Pericardium fibroblast (primary cell): Measurements from ENCODE around the gene ABHD10. TPM values are rescaled to one million over a fixed set of nuclear protein-coding genes. Genes with fewer than 3 reads are reported as not detected.

Source experiments
- total RNA-seq: library from RNA; depleted of rRNA; stranded (reverse); fragments of >200 nt; gene quantifications from 2 replicates; pipeline ENCODE4 v1.2.3, GENCODE V29; 2015

The ABHD10 gene
- 14.1 and 16.0 TPM in 2 replicates for total RNA-seq

DNA sequence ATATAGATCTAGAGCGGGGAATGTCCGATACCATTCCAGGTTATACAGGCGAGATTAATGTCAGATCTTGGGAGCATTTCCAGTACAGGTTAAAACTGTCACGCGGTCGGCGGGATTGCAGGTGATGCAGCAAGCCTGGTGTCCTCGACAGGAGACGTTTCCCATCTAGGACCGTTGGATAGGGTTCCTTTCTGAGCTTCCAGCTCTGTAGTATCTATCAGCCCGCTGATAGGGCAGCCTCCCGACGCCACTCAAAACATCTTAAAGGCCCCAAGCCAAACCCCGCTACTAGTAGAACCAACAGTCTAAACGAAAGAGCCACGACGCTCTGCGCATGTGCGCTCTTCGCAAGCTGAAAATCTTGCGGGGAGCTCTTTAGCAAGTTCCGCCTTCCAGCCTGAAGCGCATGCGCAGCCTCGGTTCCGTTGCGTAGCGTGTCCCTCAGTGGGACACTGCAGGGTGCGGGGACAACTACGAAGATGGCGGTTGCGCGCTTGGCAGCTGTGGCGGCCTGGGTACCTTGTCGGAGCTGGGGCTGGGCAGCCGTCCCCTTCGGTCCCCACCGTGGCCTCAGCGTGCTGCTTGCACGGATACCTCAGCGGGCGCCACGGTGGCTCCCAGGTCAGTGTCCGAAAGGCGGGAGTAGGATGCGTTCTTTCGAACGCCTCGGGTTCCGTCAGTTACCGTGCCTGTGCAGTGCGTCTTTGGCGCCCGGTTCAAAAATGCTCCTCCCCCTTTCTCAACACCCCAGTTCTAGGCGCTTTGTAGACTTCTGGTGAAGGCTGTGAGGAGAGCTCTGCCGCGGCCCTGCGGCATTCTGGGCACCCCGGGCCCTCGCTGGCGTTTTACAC lies at the start of gene ABHD10:
TSS of gene ABHD10 (plus strand) at position 444 of the 851 bp plus-strand sequence. CDS start at position 480, 36 bp downstream.

DNA sequence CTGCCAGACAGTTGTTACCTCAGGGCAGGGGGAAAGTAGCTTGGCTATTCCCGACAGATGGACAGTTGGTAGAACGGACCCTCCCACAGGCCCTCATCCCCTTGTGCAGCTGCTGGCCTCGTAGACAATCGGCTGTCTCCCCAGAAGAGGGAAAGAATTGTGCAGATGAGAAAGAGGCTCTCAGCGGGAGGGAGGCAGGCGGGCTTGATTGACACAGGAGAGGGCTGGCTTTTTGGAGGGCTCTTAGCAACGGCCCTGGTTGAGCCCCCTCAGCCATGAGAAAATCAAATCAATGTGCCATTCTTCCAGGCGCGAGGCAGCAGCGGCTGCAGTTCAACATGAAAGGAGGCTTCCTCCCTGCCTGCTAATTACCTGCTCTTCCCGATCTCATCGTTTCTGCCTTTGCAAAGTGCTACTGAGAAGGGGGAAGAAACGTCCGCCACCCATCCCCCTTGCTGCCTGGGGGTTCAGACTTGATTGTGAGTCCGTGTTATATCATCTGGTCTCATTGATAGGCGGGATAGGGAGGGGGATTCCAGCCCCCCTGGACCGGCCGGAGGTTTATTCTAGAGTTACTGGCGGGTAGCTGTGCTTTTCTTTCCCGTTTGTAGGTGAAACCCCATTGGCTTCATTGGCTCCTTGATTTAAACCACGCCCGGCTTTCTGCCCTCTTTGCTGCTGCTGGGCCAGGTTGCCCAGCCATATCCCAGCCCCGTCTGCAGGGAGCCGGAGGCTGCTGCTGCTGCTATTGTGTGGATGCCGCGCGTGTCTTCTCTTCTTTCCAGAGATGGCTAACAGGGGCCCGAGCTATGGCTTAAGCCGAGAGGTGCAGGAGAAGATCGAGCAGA lies 20.0 kb downstream of the ABHD10 start, which contains the start of gene TAGLN3:
TSS of gene TAGLN3 (plus strand) at position 287 of the 848 bp plus-strand sequence. CDS start at position 788, 501 bp downstream.

DNA sequence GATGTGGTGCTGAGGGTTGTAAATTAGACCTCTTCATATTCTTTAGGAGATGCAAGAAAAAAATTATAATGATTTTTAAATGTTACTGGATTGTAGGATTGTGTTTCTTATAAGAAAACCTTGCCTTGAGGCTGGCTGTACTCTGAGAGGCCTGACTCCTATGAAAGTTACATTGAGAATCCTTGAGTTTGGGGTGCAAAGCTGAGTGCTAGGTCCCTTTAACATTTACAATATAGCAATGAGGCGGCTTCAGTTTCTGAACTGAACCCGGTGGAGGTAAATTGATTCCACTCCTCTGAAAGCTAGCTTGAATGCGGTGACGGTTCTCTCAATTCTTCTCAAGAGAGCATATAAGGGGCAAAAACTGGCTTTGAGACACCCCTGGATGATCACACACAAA lies 55.6 kb downstream of the ABHD10 start, which contains the start of gene TMPRSS7:
TSS of gene TMPRSS7 (plus strand) at position 301 of the 400 bp plus-strand sequence. CDS start 110 bp downstream, outside the sequence.

Other genes starting within 250 kb of the ABHD10 start
- gene PHLDB2, start 119.8 kb upstream of the ABHD10 start, total RNA-seq, result 49.6 and 51.0 TPM in 2 replicates
- 0.34 TPM in 1 of 2 replicates, not detected in the other for gene TAGLN3, start 19.9 kb downstream of the ABHD10 start, total RNA-seq
- not detected in 2 replicates for gene TMPRSS7, start 55.7 kb downstream of the ABHD10 start, total RNA-seq
- gene C3orf52, start 107.4 kb downstream of the ABHD10 start, total RNA-seq, result 1.3 and 2.9 TPM in 2 replicates
- not detected in 2 replicates for gene GCSAM, start 154.2 kb downstream of the ABHD10 start, total RNA-seq